HepG2 (cell line): ENCODE data around the gene NDUFB11. TPM values are rescaled to one million over a fixed set of nuclear protein-coding genes. Genes with fewer than 3 reads are reported as not detected.
A peak's percentile ranks its signal among the peaks of the same experiment; 100 is the strongest.

ENCODE experiments used
- ATAC-seq: fragments of 200-7000 bp; cut with Tn5 transposase; 3 replicates; pipeline ENCODE4 v1.9.1; 2020; ENCODE audit warnings: mild to moderate bottlenecking, moderate library complexity
- BruUV-seq: library from RNA; stranded (reverse); fragments of 400-500 nt; replicated peaks from 2 replicates; lab custom pipeline; 2021; lab: Mats Ljungman, UMichigan
- CTCF ChIA-PET: fragments of 300-600 bp; formaldehyde crosslinking; extraction: SDS; loops from one replicate; lab custom pipeline; 2021; ENCODE audit warnings: low total read pairs, inconsistent platforms, low intra/inter-chr PET ratio; lab: Yijun Ruan, JAX
- POLR2A ChIA-PET: fragments of 350-600 bp; sonication (Branson Sonifier 250); formaldehyde crosslinking; loops from one replicate; lab custom pipeline; 2020; ENCODE audit warnings: antibody characterized with exemption, inconsistent platforms; lab: Yijun Ruan, JAX
- DNase-seq: peaks from one replicate; pipeline ENCODE4 v3.0.0-alpha.2; 2015; ENCODE audit warnings: low spot score
- FAIRE-seq: peaks from 3 replicates; lab custom pipeline; 2011; peaks lifted over from hg19 to GRCh38; lab: Jason Lieb, UNC
- H2AFZ ChIP-seq: one replicate; pipeline ENCODE4 v1.6.1; 2011; ENCODE audit warnings: low read length, inconsistent platforms
- H3K27ac ChIP-seq: fragments of 300-600 bp; 3 replicates; pipeline ENCODE4 v1.8.0; 2011; ENCODE audit warnings: mixed run types, mild to moderate bottlenecking, mixed read lengths, low read length, inconsistent platforms; ENCODE audit not compliant: insufficient read depth; ENCODE audit errors: extremely low read length
- H3K27me3 ChIP-seq, 2 experiments: fragments of 200-600 bp in 1 of 2; 2 replicates in 1 of 2; 3 replicates in 1 of 2; pipeline versions ENCODE4 v1.6.0 to v1.8.0; 2011; ENCODE audit warnings: low read length in 2 of 2, mild to moderate bottlenecking in 2 of 2, moderate library complexity in 2 of 2, inconsistent platforms in 1 of 2; ENCODE audit not compliant: insufficient read depth in 2 of 2, control insufficient read depth in 1 of 2
- H3K36me3 ChIP-seq, 2 experiments: fragments of 200-600 bp in 1 of 2; replicated peaks in 1 of 2; 2 replicates in 1 of 2; 3 replicates in 1 of 2; pipeline versions ENCODE4 v1.5.1 to v1.8.0; 2011; ENCODE audit warnings: low read length in 2 of 2, inconsistent platforms in 1 of 2; ENCODE audit not compliant: insufficient read depth in 2 of 2, control insufficient read depth in 1 of 2
- H3K4me1 ChIP-seq: 2 replicates; pipeline ENCODE4 v1.5.1; 2012; ENCODE audit warnings: low read length, inconsistent platforms; ENCODE audit not compliant: insufficient read depth
- H3K4me2 ChIP-seq: 2 replicates; pipeline ENCODE4 v1.6.0; 2011; ENCODE audit warnings: low read depth, low read length, inconsistent platforms
- H3K4me3 ChIP-seq, 3 experiments: fragments of 200-600 bp in 1 of 3; sonication (generic), shearing (Covaris generic) in 1 of 3; replicated peaks in 1 of 3; 2 replicates each; pipeline ENCODE4 v1.5.1; 2011 to 2016; ENCODE audit warnings: low read length in 3 of 3, inconsistent platforms in 2 of 3, low read depth in 2 of 3, mild to moderate bottlenecking in 2 of 3, control low read depth in 1 of 3, mixed read lengths in 1 of 3; ENCODE audit not compliant: insufficient read depth in 1 of 3
- H3K79me2 ChIP-seq: one replicate; pipeline ENCODE4 v1.6.1; 2011; ENCODE audit warnings: low read length, inconsistent platforms; ENCODE audit not compliant: insufficient read depth
- H3K9ac ChIP-seq: 2 replicates; pipeline ENCODE4 v1.6.0; 2011; ENCODE audit warnings: mild to moderate bottlenecking, low read depth, low read length, inconsistent platforms; ENCODE audit not compliant: insufficient read depth
- H3K9me3 ChIP-seq: 2 replicates; pipeline ENCODE4 v1.5.1; 2012; ENCODE audit warnings: mild to moderate bottlenecking, low read length
- H4K20me1 ChIP-seq: 2 replicates; pipeline ENCODE4 v1.6.0; 2011; ENCODE audit warnings: inconsistent platforms, mild to moderate bottlenecking, low read length, moderate library complexity; ENCODE audit not compliant: insufficient read depth
- CBX5 ChIP-seq: sonication (generic); formaldehyde crosslinking; IDR thresholded peaks from 2 replicates; pipeline ENCODE4 v1.4.0; 2020; ENCODE audit warnings: missing genetic modification reagents, borderline replicate concordance
- E2F2 ChIP-seq: sonication (generic); formaldehyde crosslinking; IDR thresholded peaks from 2 replicates; pipeline ENCODE4 v1.4.0; 2020; ENCODE audit warnings: missing genetic modification reagents, borderline replicate concordance
- NBN ChIP-seq: fragments of 450-650 bp; conservative IDR thresholded peaks from 2 replicates; pipeline ENCODE4 v1.6.1; 2017
- ZBTB34 ChIP-seq: sonication (generic); formaldehyde crosslinking; IDR thresholded peaks from 2 replicates; pipeline ENCODE4 v1.8.0; 2022; ENCODE audit warnings: mild to moderate bottlenecking, missing genetic modification reagents
- ZFY ChIP-seq: sonication (generic); formaldehyde crosslinking; IDR thresholded peaks from 2 replicates; pipeline ENCODE4 v1.4.0; 2020; ENCODE audit warnings: missing genetic modification reagents
- in situ Hi-C: cut with HindIII; loops from 2 replicates; pipeline ENCODE4 v1.10.0; 2017; ENCODE audit warnings: low pct_unique_long_range_greater_than_20kb; ENCODE audit not compliant: extremely low pct_ligation_motif_present
- intact Hi-C: fragments of 100-400 bp; cut with micrococcal nuclease; formaldehyde crosslinking; loops from one replicate; pipeline ENCODE4 v1.10.0; 2022; ENCODE audit not compliant: unreplicated experiment
- polyA plus RNA-seq, 8 experiments: library from polyadenylated mRNA; depleted of rRNA in 3 of 8; stranded (reverse) in 7 of 8; unstranded in 1 of 8; fragments of >200 nt; fragmentation: Illumina TruSeq in 4 of 8; extraction: Trizol in 4 of 8; gene quantifications; 2 replicates each; pipeline versions ENCODE4 v1.2.1 to v1.2.3, GENCODE V29; 2011 to 2016; ENCODE audit warnings: low read depth in 4 of 8, missing spikeins in 1 of 8, mixed read lengths in 1 of 8; ENCODE audit not compliant: insufficient read depth in 1 of 8
- total RNA-seq, 5 experiments: library from RNA; depleted of rRNA; stranded (reverse); fragments of >200 nt; fragmentation: Illumina TruSeq; extraction: Trizol; gene quantifications; 2 replicates each; pipeline ENCODE4 v1.2.3, GENCODE V29; 2016; ENCODE audit warnings: low read depth in 1 of 5

Gene NDUFB11
- total and polyA plus RNA-seq, 2 of the 13 experiments (the other 11 are each of a cell fraction or from before 2014, with no cell fraction given), result 46.6 to 100 TPM

GRCh38 chrX:47151435-47151834 lies 6.9 kb upstream of the NDUFB11 start:
- no peak for FAIRE-seq
- BruUV-seq, result TSS peak; percentile 18

More at GRCh38 chrX:47151435-47151834, 6.9 kb upstream of the NDUFB11 start:
- Histone ChIP-seq H3K9ac (no peak overlapping the region), H3K4me1 (peaks cover 14% of the 10 kb centered on the region), H3K27me3 (no peaks in the 10 kb centered on the region), H3K4me3 (no peak overlapping the region), H3K79me2 (peaks cover 56% of the 10 kb centered on the region), H3K27ac (no peak overlapping the region), H3K4me2 (no peak overlapping the region), H3K9me3 (no peaks in the 10 kb centered on the region), H2AFZ (no peak overlapping the region), H4K20me1 (peaks cover 14% of the 10 kb centered on the region; the same call in 1 of the 2 replicates), H3K36me3 (peaks cover 0 to 10% of the 10 kb centered on the region in 2 experiments; a peak in 1 of 5 replicates)
- DNase-seq (no peak), ATAC-seq (no peak)
- intact Hi-C loops (no loop called here), in situ Hi-C loops (no loop called here)
- TF ChIP-seq NBN, result no peak
- TF ChIP-seq CBX5, result no peak
- TF ChIP-seq ZBTB34 (CRISPR knock-in tag), result no peak
- no peak for TF ChIP-seq ZFY
- no peak for TF ChIP-seq E2F2 (CRISPR knock-in tag)
- ChIA-PET CTCF (no interaction called here), POLR2A (no interaction called here)
